Hindlimb muscle (tissue), 1 donor: ENCODE data around the gene ETV6. TPM values are rescaled to one million over a fixed set of nuclear protein-coding genes. Genes with fewer than 3 reads are reported as not detected.

Source experiments
- DNase-seq: peaks from one replicate; pipeline ENCODE4 v3.0.0-alpha.2; 2013
- polyA plus RNA-seq: library from polyadenylated mRNA; unstranded; fragments of 120-200 nt; gene quantifications from one replicate; pipeline ENCODE4 v1.2.1, GENCODE V29; 2013; ENCODE audit not compliant: insufficient read length

The ETV6 gene
- polyA plus RNA-seq, 1 donor = 12.1 TPM

- DNase-seq = no peak
Measured at GRCh38 chr12:11697131-11697530, 47.7 kb downstream of the ETV6 start.

DNA sequence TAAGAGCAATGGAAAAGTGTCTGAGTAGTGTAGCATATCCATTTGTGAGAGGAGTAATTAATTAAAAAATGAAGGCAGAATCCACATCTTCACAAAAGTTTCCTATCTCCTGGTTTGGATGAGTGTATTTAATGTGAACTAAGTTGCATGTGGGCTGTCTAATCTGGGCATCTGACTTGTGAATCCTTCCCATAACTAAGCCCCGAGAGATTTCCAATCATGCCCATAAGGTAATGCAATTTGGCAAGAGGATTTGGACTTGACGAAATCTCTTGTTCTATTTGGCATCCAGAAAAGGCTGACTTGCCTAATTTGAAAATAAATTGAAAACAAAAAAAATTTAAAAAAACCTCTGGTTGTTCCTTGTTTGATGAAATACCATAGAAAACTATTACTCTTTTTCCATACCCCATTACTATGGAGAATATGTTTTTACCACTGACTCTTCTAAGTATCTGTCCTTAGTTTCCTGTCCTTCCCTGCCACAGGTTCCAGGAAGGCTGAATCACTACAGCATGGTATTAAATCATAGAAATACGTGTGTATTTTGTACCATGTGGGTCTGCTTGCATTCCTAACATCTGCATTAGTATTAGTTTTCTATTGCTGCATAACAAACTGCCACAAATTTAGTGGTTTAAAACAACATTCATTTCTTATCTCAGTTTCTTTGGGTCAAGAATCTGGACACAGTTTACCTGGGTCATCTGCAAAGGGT, 48.4 kb downstream of the ETV6 start:
- DNase-seq = no peak

GRCh38 chr12:11698729-11699128, 49.3 kb downstream of the ETV6 start:
- no peak for DNase-seq

DNA sequence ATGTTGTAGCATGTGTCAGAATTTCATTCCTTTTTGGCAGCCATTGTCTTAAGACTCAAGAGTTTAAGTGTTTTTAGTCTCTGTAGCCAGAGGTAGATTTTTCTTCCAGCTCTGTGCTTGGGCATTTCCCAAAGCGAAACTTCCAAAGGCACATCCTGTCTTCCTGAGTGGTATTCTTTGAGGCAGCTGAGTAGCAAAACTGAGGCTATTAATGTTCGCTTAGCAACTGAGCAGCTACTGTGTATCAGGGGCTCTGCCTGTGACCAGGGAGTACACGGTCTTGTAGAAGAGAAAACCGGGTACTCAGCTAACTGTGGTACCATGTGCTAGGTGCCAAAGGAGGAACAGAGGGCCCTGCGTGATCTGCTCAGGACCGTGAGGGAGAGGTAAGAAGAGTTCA, 52.0 kb downstream of the ETV6 start:
- no peak for DNase-seq

GRCh38 chr12:11702959-11703358, 53.5 kb downstream of the ETV6 start:
- DNase-seq = no peak

- no peak for DNase-seq
Measured at GRCh38 chr12:11703378-11703777, 53.9 kb downstream of the ETV6 start.

- no peak for DNase-seq
Measured at GRCh38 chr12:11704089-11704488, 54.6 kb downstream of the ETV6 start.

DNA sequence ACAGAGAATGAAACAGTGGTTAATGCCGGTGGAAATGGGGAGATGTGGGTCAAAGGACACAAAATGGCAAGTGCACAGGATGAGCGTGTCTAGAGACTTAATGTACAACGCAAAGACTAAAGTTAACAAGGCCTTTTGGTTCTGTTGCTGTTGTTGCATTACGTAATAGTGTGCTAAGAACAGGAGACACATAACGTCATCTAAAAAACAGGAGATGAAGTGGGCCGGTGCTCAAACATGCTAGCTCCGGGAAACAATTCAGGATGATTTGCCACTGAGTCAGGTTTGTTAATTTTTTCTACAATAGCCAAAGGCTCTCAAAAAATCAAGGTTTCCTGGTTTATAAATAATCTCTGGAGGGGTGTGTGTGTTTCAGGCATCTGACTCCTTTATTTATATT, 55.5 kb downstream of the ETV6 start:
- no peak for DNase-seq

GRCh38 chr12:11706509-11707379, 57.3 kb downstream of the ETV6 start:
- DNase-seq = no peak

DNA sequence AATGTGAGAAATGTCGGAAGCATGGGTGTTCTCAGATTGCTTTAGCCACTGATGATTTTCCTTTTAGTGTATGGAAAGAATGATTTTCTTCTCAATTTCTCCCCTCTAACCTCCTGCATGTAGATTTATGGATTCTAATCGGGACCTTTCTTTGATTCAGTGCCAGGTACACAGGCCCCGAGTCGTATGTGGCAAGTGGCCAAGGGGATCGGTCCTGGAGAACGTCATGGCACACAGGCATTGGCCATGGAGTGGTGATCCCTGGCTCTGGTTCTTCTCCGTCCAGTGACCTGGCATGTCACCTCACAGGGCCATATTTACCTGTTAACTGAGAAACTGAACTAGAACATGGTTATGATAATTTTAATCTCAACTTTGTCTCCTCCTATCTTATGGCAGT, 58.1 kb downstream of the ETV6 start:
- DNase-seq = no peak

DNA sequence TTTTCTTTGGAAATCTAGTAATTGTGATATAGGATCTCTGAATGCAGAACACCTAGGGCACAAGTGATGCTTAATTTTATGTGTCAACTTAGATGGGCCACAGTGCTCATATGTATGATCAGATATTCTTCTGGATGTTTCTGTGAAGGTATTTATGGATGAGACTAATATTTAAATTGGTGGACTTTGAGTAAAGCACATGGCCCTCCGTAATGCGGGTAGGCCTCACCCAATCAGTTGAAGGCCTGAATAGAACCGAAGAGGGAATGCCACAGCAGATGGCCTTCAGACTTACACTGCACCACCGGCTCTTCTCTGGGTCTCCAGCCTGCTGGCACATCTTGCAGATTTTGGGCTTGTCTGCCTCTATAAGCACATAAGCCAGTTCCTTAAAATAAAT, 60.0 kb downstream of the ETV6 start:
- DNase-seq = no peak

GRCh38 chr12:11710431-11710830, 61.0 kb downstream of the ETV6 start:
- no peak for DNase-seq

GRCh38 chr12:11710906-11711305, 61.4 kb downstream of the ETV6 start:
- no peak for DNase-seq

DNA sequence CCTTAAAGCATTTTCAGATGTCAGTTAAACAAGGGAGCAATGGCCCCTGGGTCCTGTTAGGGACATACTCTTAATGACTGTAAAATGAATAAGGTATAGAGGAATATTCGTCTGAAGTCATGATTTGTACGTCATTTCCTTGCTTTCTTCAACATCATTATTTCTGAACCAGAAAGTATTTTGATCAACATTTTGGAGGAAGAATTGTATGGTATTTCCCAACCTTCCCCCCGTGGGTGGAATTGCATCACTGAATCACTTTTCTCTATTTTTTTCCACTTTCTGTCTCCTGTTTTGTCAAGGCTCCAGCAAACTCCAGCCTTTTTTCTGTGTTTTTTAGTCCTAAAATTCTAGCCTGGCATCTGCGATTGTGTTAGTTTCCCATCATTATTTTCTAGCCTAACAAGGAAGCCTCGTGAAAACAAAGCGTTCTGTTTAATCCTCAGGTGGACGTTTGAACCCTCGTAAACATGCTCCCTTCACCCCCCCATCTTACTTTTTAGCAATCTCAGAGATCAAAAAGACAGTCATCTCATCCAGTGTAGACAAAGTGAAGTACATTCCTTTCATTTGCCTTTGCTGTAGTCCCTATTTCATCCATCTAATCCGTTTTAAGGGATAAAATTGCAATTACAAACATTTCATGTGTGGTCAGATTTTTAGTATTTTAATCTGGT, 62.3 kb downstream of the ETV6 start:
- no peak for DNase-seq

GRCh38 chr12:11712491-11712890, 63.0 kb downstream of the ETV6 start:
- no peak for DNase-seq

GRCh38 chr12:11713202-11713601, 63.7 kb downstream of the ETV6 start:
- no peak for DNase-seq

DNA sequence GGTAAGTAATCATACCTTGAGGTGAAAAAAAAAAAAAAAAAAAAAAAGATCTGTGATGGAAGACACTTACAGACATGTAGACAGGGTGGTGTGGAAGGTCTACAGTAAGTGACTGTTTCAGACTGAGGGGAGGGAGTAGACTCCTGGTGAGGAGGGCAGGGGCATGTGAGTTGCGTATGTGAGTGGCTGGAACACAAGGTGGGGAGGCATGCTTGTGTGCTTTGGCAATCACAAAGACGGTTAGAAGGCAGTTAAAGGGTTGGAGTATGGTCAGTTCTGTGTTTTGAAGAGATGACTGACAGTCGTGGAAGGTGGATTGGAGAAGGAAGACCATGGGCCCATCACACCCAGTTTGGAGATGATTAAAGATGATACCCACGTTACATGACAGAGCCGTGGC, 65.2 kb downstream of the ETV6 start:
- DNase-seq = no peak

GRCh38 chr12:11715621-11716020, 66.1 kb downstream of the ETV6 start:
- no peak for DNase-seq

GRCh38 chr12:11716794-11717518, 67.5 kb downstream of the ETV6 start:
- DNase-seq = no peak

- DNase-seq = no peak
Measured at GRCh38 chr12:11717519-11717961, 68.1 kb downstream of the ETV6 start.

DNA sequence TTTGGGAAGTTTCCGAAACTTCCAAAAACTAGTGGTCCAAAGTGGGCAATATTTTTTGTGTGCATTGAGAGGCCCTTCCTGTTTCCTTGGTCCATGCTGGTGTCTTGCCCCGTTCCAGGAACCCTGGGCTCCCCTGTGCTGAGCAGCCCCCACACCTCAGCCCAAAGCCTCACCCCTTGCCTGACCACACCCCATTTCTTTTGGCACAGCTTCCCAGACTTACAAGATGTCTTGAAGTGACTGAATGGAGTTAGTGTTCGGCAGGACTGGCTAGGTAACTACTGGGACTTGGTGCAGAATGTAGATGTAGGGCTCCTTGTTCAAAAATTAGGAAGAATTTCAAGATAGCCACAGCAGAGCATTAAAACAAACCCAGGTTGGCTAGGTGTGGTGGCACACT, 68.6 kb downstream of the ETV6 start:
- DNase-seq = no peak

- no peak for DNase-seq
Measured at GRCh38 chr12:11718768-11719253, 69.3 kb downstream of the ETV6 start.
